Activated CD4-positive, alpha-beta T cell treated with anti-CD3 and anti-CD28 coated beads for 1 hour (primary cell): ENCODE measurements around the gene ADH1C.

Experiments used
- DNase-seq: peaks from one replicate; pipeline ENCODE4 v3.0.0-alpha.2; 2020

The ADH1C gene

GRCh38 chr4:99293357-99293756 lies 59.2 kb downstream of the ADH1C start:
- DNase-seq = no peak

- DNase-seq = no peak
Measured at GRCh38 chr4:99290848-99291786, 61.4 kb downstream of the ADH1C start, which contains the start of gene ADH1A. TSS of gene ADH1A (minus strand) at chr4:99290985. CDS start at chr4:99290914, 71 bp downstream.
